Thoracic aorta (tissue), 2 donors: ENCODE results near the gene ARHGAP31. TPM values are rescaled to one million over a fixed set of nuclear protein-coding genes. Genes with fewer than 3 reads are reported as not detected.

Experiments
- ATAC-seq: fragments of 150-250 bp; one replicate; pipeline ENCODE4 v1.8.0; 2017; ENCODE audit warnings: low read depth; ENCODE audit not compliant: insufficient number of reproducible peaks, low FRiP score
- DNase-seq: peaks from one replicate; pipeline ENCODE4 v3.0.0-alpha.2; 2020; ENCODE audit warnings: low spot score
- H3K27ac ChIP-seq, 2 donors: fragments of 200-600 bp; sonication (generic); 1 replicate in 1 of 2; 2 replicates in 1 of 2; pipeline ENCODE4 v1.5.1; 2016; ENCODE audit warnings: mild to moderate bottlenecking in 2 of 2, moderate library complexity in 2 of 2
- H3K27me3 ChIP-seq: fragments of 200-600 bp; sonication (generic); replicated peaks from 2 replicates; pipeline ENCODE4 v1.6.0; 2016; ENCODE audit warnings: mild to moderate bottlenecking; ENCODE audit not compliant: insufficient read depth
- H3K36me3 ChIP-seq: fragments of 200-600 bp; sonication (generic); one replicate; pipeline ENCODE4 v1.5.1; 2016
- H3K4me1 ChIP-seq, 2 donors: fragments of 200-600 bp; sonication (generic); 1 replicate in 1 of 2; 2 replicates in 1 of 2; pipeline versions ENCODE4 v1.5.1 to v1.6.0; 2016; ENCODE audit warnings: low read depth in 2 of 2, mild to moderate bottlenecking in 1 of 2; ENCODE audit not compliant: control insufficient read depth in 1 of 2
- H3K4me3 ChIP-seq: fragments of 200-600 bp; sonication (generic); 2 replicates; pipeline ENCODE4 v1.5.1; 2016; ENCODE audit warnings: mild to moderate bottlenecking
- H3K9me3 ChIP-seq: fragments of 200-600 bp; sonication (generic); 2 replicates; pipeline ENCODE4 v1.5.1; 2016
- total RNA-seq, 2 donors: library from RNA; depleted of rRNA; stranded (reverse); fragments of >200 nt; gene quantifications; one replicate each; pipeline versions ENCODE4 v1.1.0 to v1.2.3, GENCODE V29; 2016
- TF ChIP-seq, protein P1 (sequence below): fragments of 200-600 bp; sonication (generic); IDR thresholded peaks from one replicate; pipeline ENCODE4 v1.5.1; 2019; ENCODE audit warnings: antibody characterized with exemption

ARHGAP31 gene
- total RNA-seq, 2 donors from 2014 or later = 20.8 to 33.6 TPM

- TF ChIP-seq, protein P1, sequence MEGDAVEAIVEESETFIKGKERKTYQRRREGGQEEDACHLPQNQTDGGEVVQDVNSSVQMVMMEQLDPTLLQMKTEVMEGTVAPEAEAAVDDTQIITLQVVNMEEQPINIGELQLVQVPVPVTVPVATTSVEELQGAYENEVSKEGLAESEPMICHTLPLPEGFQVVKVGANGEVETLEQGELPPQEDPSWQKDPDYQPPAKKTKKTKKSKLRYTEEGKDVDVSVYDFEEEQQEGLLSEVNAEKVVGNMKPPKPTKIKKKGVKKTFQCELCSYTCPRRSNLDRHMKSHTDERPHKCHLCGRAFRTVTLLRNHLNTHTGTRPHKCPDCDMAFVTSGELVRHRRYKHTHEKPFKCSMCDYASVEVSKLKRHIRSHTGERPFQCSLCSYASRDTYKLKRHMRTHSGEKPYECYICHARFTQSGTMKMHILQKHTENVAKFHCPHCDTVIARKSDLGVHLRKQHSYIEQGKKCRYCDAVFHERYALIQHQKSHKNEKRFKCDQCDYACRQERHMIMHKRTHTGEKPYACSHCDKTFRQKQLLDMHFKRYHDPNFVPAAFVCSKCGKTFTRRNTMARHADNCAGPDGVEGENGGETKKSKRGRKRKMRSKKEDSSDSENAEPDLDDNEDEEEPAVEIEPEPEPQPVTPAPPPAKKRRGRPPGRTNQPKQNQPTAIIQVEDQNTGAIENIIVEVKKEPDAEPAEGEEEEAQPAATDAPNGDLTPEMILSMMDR = no peak
- ATAC-seq (no peak), DNase-seq (no peak)
- Histone ChIP-seq H3K36me3 (no peaks in the 10 kb centered on the region), H3K4me3 (no peak overlapping the region), H3K9me3 (no peaks in the 10 kb centered on the region), H3K27me3 (no peaks in the 10 kb centered on the region), H3K27ac (no peak overlapping the region), H3K4me1 (peaks cover 13 to 30% of the 10 kb centered on the region in 2 donors)
Measured at GRCh38 chr3:119292666-119293065, 1.5 kb upstream of the ARHGAP31 start.

- ATAC-seq (no peak), DNase-seq (no peak)
- Histone ChIP-seq H3K27ac (peak overlapping the region; percentile 90 to 93), H3K4me3 (peak overlapping the region; percentile 91), H3K4me1 (peaks cover 13 to 30% of the 10 kb centered on the region in 2 donors), H3K9me3 (no peaks in the 10 kb centered on the region), H3K36me3 (no peaks in the 10 kb centered on the region), H3K27me3 (no peaks in the 10 kb centered on the region)
- TF ChIP-seq, protein P1 = no peak
Measured at GRCh38 chr3:119293105-119293870, 895 bp upstream of the ARHGAP31 start.

- H3K4me3 ChIP-seq = peak overlapping the region; percentile 91
- ATAC-seq (no peak), DNase-seq (no peak)
- no peaks in the 10 kb centered on the region for H3K27me3 ChIP-seq
- H3K27ac ChIP-seq = peak overlapping the region; percentile 90 to 93
- TF ChIP-seq, protein P1 = no peak
- H3K36me3 ChIP-seq = no peaks in the 10 kb centered on the region
- H3K4me1 ChIP-seq = peaks cover 13 to 30% of the 10 kb centered on the region in 2 donors
- H3K9me3 ChIP-seq = no peaks in the 10 kb centered on the region
Measured at GRCh38 chr3:119294696-119295671, 801 bp downstream of the ARHGAP31 start.

DNA sequence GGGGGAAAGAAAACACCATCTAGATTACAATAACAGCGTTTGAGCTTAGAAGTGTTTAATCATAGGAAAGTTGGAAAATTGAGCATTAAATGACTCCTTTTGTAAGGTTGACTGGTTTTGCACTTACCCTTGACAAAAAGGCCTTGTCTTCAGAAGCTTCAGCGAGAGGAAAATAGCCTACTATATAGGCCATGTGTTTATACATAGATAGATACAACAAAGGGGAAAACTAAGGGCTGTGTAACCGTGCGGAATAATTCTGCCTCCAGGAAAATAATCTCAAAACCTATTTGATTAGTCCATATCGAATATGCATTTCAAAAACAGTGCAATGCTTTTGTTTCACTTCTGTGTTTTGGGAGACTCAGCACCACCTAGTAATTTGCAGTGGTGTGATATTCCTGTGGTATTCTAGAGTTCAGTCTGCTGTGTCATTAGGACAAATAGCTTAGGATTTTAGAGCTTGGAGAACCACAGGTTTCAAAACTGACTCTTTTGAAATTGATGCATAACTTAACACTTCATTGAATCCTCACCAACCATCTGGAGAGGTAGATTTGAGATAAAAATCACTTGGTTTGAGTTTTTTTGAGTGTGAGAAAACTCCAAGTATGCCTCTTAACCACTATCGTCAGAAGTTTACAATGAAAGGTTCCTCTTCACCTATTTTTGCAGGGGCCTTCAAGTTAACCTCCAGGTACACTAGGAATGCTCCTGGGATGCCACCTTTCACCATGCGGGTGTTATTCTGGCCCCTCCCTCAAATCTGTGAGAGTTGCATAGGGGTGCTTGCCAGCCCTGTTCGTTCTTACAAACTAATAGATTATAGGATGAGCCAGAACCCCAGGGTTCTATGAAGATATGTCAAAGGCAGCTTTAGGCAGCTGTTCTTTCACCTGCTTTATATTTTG is 1.9 kb downstream of the ARHGAP31 start:
- Histone ChIP-seq H3K9me3 (no peaks in the 10 kb centered on the region), H3K4me3 (peak overlapping the region; percentile 91), H3K27me3 (no peaks in the 10 kb centered on the region), H3K4me1 (peaks cover 13 to 34% of the 10 kb centered on the region in 2 donors), H3K36me3 (no peaks in the 10 kb centered on the region), H3K27ac (peak overlapping the region; percentile 20 to 93)
- TF ChIP-seq, protein P1 = no peak
- no peak for DNase-seq
- no peak for ATAC-seq
